ENCODE results near the gene MITF. TPM values are rescaled to one million over a fixed set of nuclear protein-coding genes. Genes with fewer than 3 reads are reported as not detected.

The MITF gene
- total RNA-seq, 2 donors from 2014 or later = 0.28 TPM; not detected in 1

- DNase-seq (ENCODE audit: low spot score) (no peak), ATAC-seq (no peak)
- Mint-ChIP-seq H3K27me3 (no peaks in the 10 kb centered on the region), H3K9me3 (peaks cover 3% of the 10 kb centered on the region), H3K4me1 (ENCODE audit: low read depth in 2 of 2) (no peaks in the 10 kb centered on the region), H3K27ac (no peak overlapping the region), H3K4me3 (no peak overlapping the region), H3K36me3 (no peaks in the 10 kb centered on the region)
These were observed 14.0 kb downstream of the MITF start for GRCh38 chr3:69753179-69753775.

GRCh38 chr3:69755795-69756194 lies 16.5 kb downstream of the MITF start:
- H3K27ac Mint-ChIP-seq = no peak overlapping the region
- H3K27me3 Mint-ChIP-seq = no peaks in the 10 kb centered on the region
- H3K36me3 Mint-ChIP-seq = no peaks in the 10 kb centered on the region
- DNase-seq (ENCODE audit: low spot score) = no peak
- no peaks in the 10 kb centered on the region for H3K4me1 Mint-ChIP-seq (ENCODE audit: low read depth in 2 of 2)
- peaks cover 3% of the 10 kb centered on the region for H3K9me3 Mint-ChIP-seq
- H3K4me3 Mint-ChIP-seq = no peak overlapping the region
- ATAC-seq = no peak

GRCh38 chr3:69761896-69762767 lies 22.9 kb downstream of the MITF start:
- H3K36me3 Mint-ChIP-seq = no peaks in the 10 kb centered on the region
- ATAC-seq = no peak
- DNase-seq (ENCODE audit: low spot score) = no peak
- H3K9me3 Mint-ChIP-seq = no peaks in the 10 kb centered on the region
- no peaks in the 10 kb centered on the region for H3K27me3 Mint-ChIP-seq
- no peak overlapping the region for H3K27ac Mint-ChIP-seq
- H3K4me1 Mint-ChIP-seq (ENCODE audit: low read depth in 2 of 2) = no peaks in the 10 kb centered on the region
- no peak overlapping the region for H3K4me3 Mint-ChIP-seq

GRCh38 chr3:69762768-69763229 lies 23.5 kb downstream of the MITF start:
- no peak for DNase-seq (ENCODE audit: low spot score)
- Mint-ChIP-seq H3K4me1 (ENCODE audit: low read depth in 2 of 2) (no peaks in the 10 kb centered on the region), H3K27ac (no peak overlapping the region), H3K27me3 (no peaks in the 10 kb centered on the region), H3K36me3 (no peaks in the 10 kb centered on the region), H3K9me3 (no peaks in the 10 kb centered on the region), H3K4me3 (no peak overlapping the region)
- ATAC-seq = no peak

GRCh38 chr3:69763458-69763857 lies 24.2 kb downstream of the MITF start:
- Mint-ChIP-seq H3K9me3 (no peaks in the 10 kb centered on the region), H3K27ac (no peak overlapping the region), H3K27me3 (no peaks in the 10 kb centered on the region)

GRCh38 chr3:69764121-69764741 lies 25.0 kb downstream of the MITF start:
- no peak for ATAC-seq

More at GRCh38 chr3:69763458-69763857, 24.2 kb downstream of the MITF start:
- H3K36me3 Mint-ChIP-seq = no peaks in the 10 kb centered on the region
- H3K4me1 Mint-ChIP-seq (ENCODE audit: low read depth in 2 of 2) = no peaks in the 10 kb centered on the region
- H3K4me3 Mint-ChIP-seq = no peak overlapping the region
- DNase-seq (ENCODE audit: low spot score) = no peak
- ATAC-seq = no peak

GRCh38 chr3:69764861-69765260 lies 25.6 kb downstream of the MITF start:
- no peaks in the 10 kb centered on the region for H3K36me3 Mint-ChIP-seq
- no peak overlapping the region for H3K27ac Mint-ChIP-seq
- no peak overlapping the region for H3K4me3 Mint-ChIP-seq
- no peaks in the 10 kb centered on the region for H3K4me1 Mint-ChIP-seq (ENCODE audit: low read depth in 2 of 2)
- no peak for ATAC-seq
- H3K27me3 Mint-ChIP-seq = no peaks in the 10 kb centered on the region
- DNase-seq (ENCODE audit: low spot score) = no peak
- no peaks in the 10 kb centered on the region for H3K9me3 Mint-ChIP-seq

More at GRCh38 chr3:69764121-69764741, 25.0 kb downstream of the MITF start:
- no peak for DNase-seq (ENCODE audit: low spot score)
- H3K27me3 Mint-ChIP-seq = no peaks in the 10 kb centered on the region
- no peaks in the 10 kb centered on the region for H3K36me3 Mint-ChIP-seq
- H3K4me1 Mint-ChIP-seq (ENCODE audit: low read depth in 2 of 2) = no peaks in the 10 kb centered on the region
- no peaks in the 10 kb centered on the region for H3K9me3 Mint-ChIP-seq
- H3K4me3 Mint-ChIP-seq = no peak overlapping the region
- no peak overlapping the region for H3K27ac Mint-ChIP-seq

GRCh38 chr3:69766638-69767037 lies 27.4 kb downstream of the MITF start:
- Mint-ChIP-seq H3K27ac (no peak overlapping the region), H3K9me3 (no peaks in the 10 kb centered on the region), H3K4me1 (ENCODE audit: low read depth in 2 of 2) (no peaks in the 10 kb centered on the region), H3K36me3 (no peaks in the 10 kb centered on the region), H3K27me3 (no peaks in the 10 kb centered on the region), H3K4me3 (no peak overlapping the region)
- DNase-seq (ENCODE audit: low spot score) (no peak), ATAC-seq (no peak)

- H3K36me3 Mint-ChIP-seq = no peaks in the 10 kb centered on the region
- no peaks in the 10 kb centered on the region for H3K4me1 Mint-ChIP-seq (ENCODE audit: low read depth in 2 of 2)
- H3K9me3 Mint-ChIP-seq = no peaks in the 10 kb centered on the region
- DNase-seq (ENCODE audit: low spot score) (no peak), ATAC-seq (no peak)
- H3K27ac Mint-ChIP-seq = no peak overlapping the region
- H3K4me3 Mint-ChIP-seq = no peak overlapping the region
- no peaks in the 10 kb centered on the region for H3K27me3 Mint-ChIP-seq
These were observed 28.3 kb downstream of the MITF start for GRCh38 chr3:69767571-69767970.

- H3K27ac Mint-ChIP-seq = no peak overlapping the region
- no peaks in the 10 kb centered on the region for H3K4me1 Mint-ChIP-seq (ENCODE audit: low read depth in 2 of 2)
- ATAC-seq (no peak), DNase-seq (ENCODE audit: low spot score) (no peak)
- H3K27me3 Mint-ChIP-seq = no peaks in the 10 kb centered on the region
- H3K4me3 Mint-ChIP-seq = no peak overlapping the region
- peaks cover 3% of the 10 kb centered on the region for H3K9me3 Mint-ChIP-seq
- no peaks in the 10 kb centered on the region for H3K36me3 Mint-ChIP-seq
These were observed 29.2 kb downstream of the MITF start for GRCh38 chr3:69768438-69768837.

GRCh38 chr3:69770219-69770618 lies 31.0 kb downstream of the MITF start:
- DNase-seq (ENCODE audit: low spot score) = no peak
- Mint-ChIP-seq H3K36me3 (no peaks in the 10 kb centered on the region), H3K27me3 (no peaks in the 10 kb centered on the region)

GRCh38 chr3:69770976-69771634 lies 31.8 kb downstream of the MITF start:
- ATAC-seq (no peak), DNase-seq (ENCODE audit: low spot score) (no peak)
- Mint-ChIP-seq H3K36me3 (no peaks in the 10 kb centered on the region), H3K4me1 (ENCODE audit: low read depth in 2 of 2) (no peaks in the 10 kb centered on the region), H3K9me3 (peaks cover 3% of the 10 kb centered on the region), H3K27me3 (no peaks in the 10 kb centered on the region), H3K4me3 (no peak overlapping the region), H3K27ac (no peak overlapping the region)

More at GRCh38 chr3:69770219-69770618, 31.0 kb downstream of the MITF start:
- H3K4me3 Mint-ChIP-seq = no peak overlapping the region
- no peak overlapping the region for H3K27ac Mint-ChIP-seq
- H3K9me3 Mint-ChIP-seq = peaks cover 3% of the 10 kb centered on the region
- ATAC-seq = no peak
- no peaks in the 10 kb centered on the region for H3K4me1 Mint-ChIP-seq (ENCODE audit: low read depth in 2 of 2)

GRCh38 chr3:69772152-69772867 lies 33.0 kb downstream of the MITF start:
- H3K27me3 Mint-ChIP-seq = peaks cover 0 to 3% of the 10 kb centered on the region in 2 donors

More at GRCh38 chr3:69772152-69772867, 33.0 kb downstream of the MITF start:
- Mint-ChIP-seq H3K27ac (no peak overlapping the region), H3K4me1 (ENCODE audit: low read depth in 2 of 2) (no peaks in the 10 kb centered on the region), H3K4me3 (no peak overlapping the region), H3K36me3 (no peaks in the 10 kb centered on the region), H3K9me3 (peaks cover 3% of the 10 kb centered on the region)
- ATAC-seq = no peak
- DNase-seq (ENCODE audit: low spot score) = no peak
